ENCODE results near the gene ANKRD11. TPM values are rescaled to one million over a fixed set of nuclear protein-coding genes. Genes with fewer than 3 reads are reported as not detected.
A peak's percentile ranks its signal among the peaks of the same experiment; 100 is the strongest.

The ANKRD11 gene
- total and polyA plus RNA-seq, 9 donors: 52.1 to 188 (median 109) TPM

DNA sequence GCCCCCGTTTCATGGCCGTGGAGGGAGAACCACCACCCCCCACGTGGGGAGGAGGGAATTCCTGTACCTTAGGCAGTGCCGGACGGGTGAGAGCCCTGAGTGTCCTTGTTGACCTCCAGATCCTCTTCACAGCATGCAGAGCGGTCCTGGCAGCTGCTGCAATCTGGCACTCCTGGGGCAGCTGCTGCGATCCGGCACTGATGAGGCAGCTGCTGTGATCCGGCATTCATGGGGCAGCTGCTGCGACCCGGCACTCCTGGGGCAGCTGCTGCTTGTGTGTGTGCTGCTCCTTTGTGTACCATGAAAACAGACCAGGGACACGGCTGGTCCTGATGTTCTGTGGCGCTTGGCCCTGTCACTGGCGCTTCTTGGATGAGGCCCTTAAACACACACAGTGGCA is 260.1 kb downstream of the ANKRD11 start:
- DNase-seq: peak in 1 of 5 donors; percentile 19
- intact Hi-C loops (cut with DNase I): loop anchor here in 2 of 4 donors (5.0 to 10.0 kb wide), 2 partner anchors 405 to 557 kb away; no protein-coding TSS in a partner anchor
- Histone ChIP-seq H3K4me3 (no peak overlapping the region), H3K27ac (no peak overlapping the region), H3K9me3 (no peaks in the 10 kb centered on the region), H3K36me3 (no peaks in the 10 kb centered on the region), H3K27me3 (no peaks in the 10 kb centered on the region), H3K4me1 (ENCODE audit: insufficient read depth) (no peaks in the 10 kb centered on the region)
- TF ChIP-seq POLR2A (IDR thresholded peaks at IDR 0.05) (no peak), EP300 (IDR thresholded peaks at IDR 0.05) (no peak)
- TF ChIP-seq, protein P1, sequence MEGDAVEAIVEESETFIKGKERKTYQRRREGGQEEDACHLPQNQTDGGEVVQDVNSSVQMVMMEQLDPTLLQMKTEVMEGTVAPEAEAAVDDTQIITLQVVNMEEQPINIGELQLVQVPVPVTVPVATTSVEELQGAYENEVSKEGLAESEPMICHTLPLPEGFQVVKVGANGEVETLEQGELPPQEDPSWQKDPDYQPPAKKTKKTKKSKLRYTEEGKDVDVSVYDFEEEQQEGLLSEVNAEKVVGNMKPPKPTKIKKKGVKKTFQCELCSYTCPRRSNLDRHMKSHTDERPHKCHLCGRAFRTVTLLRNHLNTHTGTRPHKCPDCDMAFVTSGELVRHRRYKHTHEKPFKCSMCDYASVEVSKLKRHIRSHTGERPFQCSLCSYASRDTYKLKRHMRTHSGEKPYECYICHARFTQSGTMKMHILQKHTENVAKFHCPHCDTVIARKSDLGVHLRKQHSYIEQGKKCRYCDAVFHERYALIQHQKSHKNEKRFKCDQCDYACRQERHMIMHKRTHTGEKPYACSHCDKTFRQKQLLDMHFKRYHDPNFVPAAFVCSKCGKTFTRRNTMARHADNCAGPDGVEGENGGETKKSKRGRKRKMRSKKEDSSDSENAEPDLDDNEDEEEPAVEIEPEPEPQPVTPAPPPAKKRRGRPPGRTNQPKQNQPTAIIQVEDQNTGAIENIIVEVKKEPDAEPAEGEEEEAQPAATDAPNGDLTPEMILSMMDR (IDR thresholded peaks at IDR 0.05): no peak
- 90 to 93% (median 91%) methylated on average over 14 of the region's 14 CpGs for WGBS, 3 donors

DNA sequence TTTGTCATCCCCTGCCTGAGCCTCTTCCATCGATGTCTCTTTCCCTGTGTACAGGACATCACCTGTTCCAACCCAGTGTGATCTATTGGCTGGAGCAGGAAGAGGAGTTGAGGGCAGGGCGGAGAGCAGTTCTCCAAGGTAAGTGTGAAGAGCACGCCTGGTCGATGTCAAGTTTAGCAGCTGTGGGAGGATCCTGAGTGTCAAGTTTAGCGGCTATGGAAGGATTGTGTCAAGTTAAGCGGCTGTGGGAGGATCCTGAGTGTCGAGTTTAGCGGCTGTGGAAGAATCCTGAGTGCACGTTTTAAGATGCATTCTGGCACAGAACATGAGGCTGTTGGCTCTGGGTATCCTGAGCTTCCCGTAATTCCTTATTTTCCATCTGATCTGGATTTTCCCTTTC is 265.7 kb downstream of the ANKRD11 start:
- Histone ChIP-seq H3K9me3 (no peaks in the 10 kb centered on the region), H3K4me1 (ENCODE audit: insufficient read depth) (no peaks in the 10 kb centered on the region), H3K36me3 (no peaks in the 10 kb centered on the region), H3K4me3 (no peak overlapping the region), H3K27me3 (no peaks in the 10 kb centered on the region), H3K27ac (no peak overlapping the region)
- intact Hi-C loops (cut with DNase I): no loop called here
- TF ChIP-seq, protein P1 (IDR thresholded peaks at IDR 0.05): no peak
- no peak for TF ChIP-seq POLR2A (IDR thresholded peaks at IDR 0.05)
- no peak for TF ChIP-seq EP300 (IDR thresholded peaks at IDR 0.05)
- WGBS, 3 donors: 89 to 94% (median 91%) methylated on average over 10 of the region's 10 CpGs
- DNase-seq: peak in 1 of 5 donors; percentile 2

DNA sequence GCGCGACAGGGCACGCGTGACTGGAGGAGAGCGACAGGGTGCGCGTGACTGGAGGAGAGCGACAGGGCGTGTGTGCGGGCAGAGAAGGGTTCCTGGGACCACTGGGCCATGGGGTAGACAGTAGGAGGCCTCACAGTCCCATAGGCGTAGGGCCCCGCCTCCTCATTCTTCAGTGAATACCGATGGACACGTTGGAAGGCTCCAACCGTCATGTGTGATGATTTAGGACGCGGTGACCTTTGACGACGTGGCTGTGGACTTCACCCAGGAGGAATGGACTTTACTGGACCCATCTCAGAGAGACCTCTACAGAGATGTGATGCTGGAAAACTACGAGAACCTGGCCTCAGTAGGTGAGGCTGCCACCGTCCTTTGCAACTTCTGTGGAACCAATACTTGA is 267.4 kb downstream of the ANKRD11 start:
- peak in 1 of 5 donors; percentile 24 for DNase-seq
- intact Hi-C loops (cut with DNase I): no loop called here
- TF ChIP-seq, protein P1 (IDR thresholded peaks at IDR 0.05): no peak
- no peak for TF ChIP-seq EP300 (IDR thresholded peaks at IDR 0.05)
- no peak for TF ChIP-seq POLR2A (IDR thresholded peaks at IDR 0.05)

DNA sequence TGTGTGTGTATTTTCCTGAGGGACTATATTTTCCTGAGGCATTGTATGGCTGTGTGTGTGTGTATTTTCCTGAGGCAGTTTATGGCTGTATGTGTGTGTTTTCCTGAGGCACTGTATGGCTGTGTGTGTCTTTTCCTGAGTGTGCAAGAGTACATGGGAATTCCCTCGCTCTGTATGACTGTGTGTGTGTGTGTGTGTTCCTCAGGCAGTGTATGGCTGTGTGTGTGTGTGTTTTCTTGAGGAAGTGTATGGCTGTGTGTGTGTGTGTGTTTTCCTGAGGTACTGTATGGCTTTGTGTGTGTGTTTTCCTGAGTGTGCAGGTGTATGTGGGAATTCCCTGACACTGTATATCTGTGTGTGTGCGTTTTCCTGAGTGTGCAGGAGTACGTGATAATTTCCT is 268.8 kb downstream of the ANKRD11 start:
- Histone ChIP-seq H3K4me3 (no peak overlapping the region), H3K9me3 (no peaks in the 10 kb centered on the region), H3K27me3 (no peaks in the 10 kb centered on the region), H3K4me1 (ENCODE audit: insufficient read depth) (no peaks in the 10 kb centered on the region), H3K36me3 (no peaks in the 10 kb centered on the region), H3K27ac (no peak overlapping the region)
- intact Hi-C loops (cut with DNase I): no loop called here
- 87 to 92% (median 92%) methylated on average over 3 of the region's 3 CpGs for WGBS, 3 donors
- no peak for TF ChIP-seq POLR2A (IDR thresholded peaks at IDR 0.05)
- no peak for TF ChIP-seq EP300 (IDR thresholded peaks at IDR 0.05)
- TF ChIP-seq, protein P1 (IDR thresholded peaks at IDR 0.05): no peak
- DNase-seq: no peak

More for the DNA sequence above, 267.4 kb downstream of the ANKRD11 start:
- no peaks in the 10 kb centered on the region for H3K27me3 ChIP-seq
- 89 to 90% (median 89%) methylated on average over 21 of the region's 21 CpGs for WGBS, 3 donors
- H3K4me1 ChIP-seq (ENCODE audit: insufficient read depth): no peaks in the 10 kb centered on the region
- H3K36me3 ChIP-seq: no peaks in the 10 kb centered on the region
- no peak overlapping the region for H3K4me3 ChIP-seq
- no peaks in the 10 kb centered on the region for H3K9me3 ChIP-seq
- no peak overlapping the region for H3K27ac ChIP-seq
